Cortex of kidney (tissue), 1 donor: Measurements from ENCODE around the gene PRKAG3.

Experiments
- DNase-seq: peaks from one replicate; lab custom pipeline; 2025; lab: John Stamatoyannopoulos, UW

Gene PRKAG3

GRCh38 chr2:218813771-218814460 lies 17.7 kb downstream of the PRKAG3 start:
- no peak for DNase-seq

- DNase-seq: no peak
Observed at GRCh38 chr2:218812861-218813260, 18.7 kb downstream of the PRKAG3 start.

- DNase-seq: no peak
Observed at GRCh38 chr2:218812096-218812815, 19.3 kb downstream of the PRKAG3 start.

GRCh38 chr2:218811382-218811781 lies 20.2 kb downstream of the PRKAG3 start:
- no peak for DNase-seq

- DNase-seq: no peak
Observed at GRCh38 chr2:218810256-218810655, 21.3 kb downstream of the PRKAG3 start.

- no peak for DNase-seq
Observed at GRCh38 chr2:218809515-218809914, 22.1 kb downstream of the PRKAG3 start.

GRCh38 chr2:218807626-218808025 lies 24.0 kb downstream of the PRKAG3 start:
- DNase-seq: no peak

GRCh38 chr2:218806346-218806978 lies 25.1 kb downstream of the PRKAG3 start:
- DNase-seq: no peak

- DNase-seq: no peak
Observed at GRCh38 chr2:218805627-218806026, 26.0 kb downstream of the PRKAG3 start.

- no peak for DNase-seq
Observed at GRCh38 chr2:218804817-218805216, 26.8 kb downstream of the PRKAG3 start.

GRCh38 chr2:218802386-218802994 lies 29.1 kb downstream of the PRKAG3 start:
- DNase-seq: no peak

- no peak for DNase-seq
Observed at GRCh38 chr2:218799990-218800389, 31.6 kb downstream of the PRKAG3 start.

GRCh38 chr2:218798767-218799504 lies 32.7 kb downstream of the PRKAG3 start:
- no peak for DNase-seq

GRCh38 chr2:218796691-218797090 lies 34.9 kb downstream of the PRKAG3 start:
- DNase-seq: no peak

- no peak for DNase-seq
Observed at GRCh38 chr2:218792433-218792832, 39.2 kb downstream of the PRKAG3 start.

- no peak for DNase-seq
Observed at GRCh38 chr2:218788529-218789255, 42.9 kb downstream of the PRKAG3 start.

GRCh38 chr2:218786133-218786532 lies 45.5 kb downstream of the PRKAG3 start:
- DNase-seq: no peak

- no peak for DNase-seq
Observed at GRCh38 chr2:218785103-218785502, 46.5 kb downstream of the PRKAG3 start.

- no peak for DNase-seq
Observed at GRCh38 chr2:218783688-218784087, 47.9 kb downstream of the PRKAG3 start.

GRCh38 chr2:218782528-218782844 lies 49.1 kb downstream of the PRKAG3 start:
- no peak for DNase-seq

- DNase-seq: no peak
Observed at GRCh38 chr2:218781691-218782527, 49.7 kb downstream of the PRKAG3 start, which contains the start of gene CYP27A1. Gene CYP27A1, plus strand, starts transcription at chr2:218782147. Its CDS starts 36 bp downstream, at chr2:218782183.
